CD4-positive, alpha-beta T cell treated with Interleukin-6 at 100 ng/mL for 8 hours (primary cell): ENCODE measurements around the gene CASKIN1.
A peak's percentile ranks its signal among the peaks of the same experiment; 100 is the strongest.
"Not testable (repeated sequence)": the region's sequence is repeated elsewhere in the genome, so short reads cannot be mapped to it uniquely, and the experiment has no call there.

Experiments
- DNase-seq: peaks from one replicate; pipeline ENCODE4 v3.0.0-alpha.2; 2020; ENCODE audit warnings: mixed read lengths, low spot score

Gene CASKIN1

DNA sequence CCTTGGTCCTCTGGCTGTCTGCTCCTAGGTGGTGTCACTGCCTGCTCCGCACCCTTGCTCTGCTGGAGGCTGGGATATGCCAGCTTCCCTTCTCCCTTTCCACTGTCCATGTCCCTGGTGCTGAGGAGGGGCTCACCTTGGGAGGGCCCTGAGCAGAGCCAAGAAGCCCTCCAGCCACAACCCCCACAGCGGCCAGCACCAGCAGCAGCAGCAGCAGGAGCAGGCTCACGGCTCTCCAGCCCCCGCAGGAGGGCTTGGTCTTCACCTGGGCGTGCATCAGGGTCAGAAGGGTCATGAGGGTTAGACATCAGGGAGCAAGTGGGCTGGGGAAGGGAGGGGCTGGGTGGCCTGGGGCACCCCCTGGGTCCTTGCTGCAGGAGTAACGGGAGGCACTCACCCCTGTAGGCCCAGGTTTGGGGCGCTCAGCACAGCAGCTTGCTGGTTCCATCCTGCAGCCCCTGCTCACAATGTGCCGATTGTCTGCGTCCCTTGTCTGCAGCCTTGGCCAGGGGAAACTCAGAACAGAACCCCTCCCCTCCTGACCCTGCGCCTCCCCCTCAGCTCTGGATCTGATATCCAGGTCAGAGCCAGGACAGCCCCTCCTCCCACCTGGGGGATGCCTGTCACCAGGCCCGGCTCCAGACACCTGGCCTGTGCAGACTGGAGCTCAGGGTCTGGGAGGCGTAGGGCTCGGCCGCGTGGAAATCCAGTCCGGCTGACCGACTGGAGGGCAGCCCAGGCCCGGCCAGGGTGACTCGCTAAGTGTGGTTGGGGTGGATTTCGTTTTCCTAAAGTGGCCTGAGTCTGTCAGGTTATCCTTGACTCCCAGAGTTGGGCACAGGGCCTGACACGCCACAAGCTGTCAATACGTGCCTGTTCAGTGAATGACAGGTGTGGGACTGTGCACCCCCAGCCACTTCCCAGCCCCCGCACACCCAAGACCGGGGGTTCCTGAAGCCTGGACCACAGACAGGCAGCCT, 14.3 kb upstream of the CASKIN1 start, which contains the start of gene BRICD5:
BRICD5 (minus strand) TSS at position 478 of the 980 bp plus-strand sequence; CDS start at position 448, 30 bp downstream.
- no peak for DNase-seq

- no peak for DNase-seq
These were observed 13.6 kb upstream of the CASKIN1 start for GRCh38 chr16:2210009-2210332.

DNA sequence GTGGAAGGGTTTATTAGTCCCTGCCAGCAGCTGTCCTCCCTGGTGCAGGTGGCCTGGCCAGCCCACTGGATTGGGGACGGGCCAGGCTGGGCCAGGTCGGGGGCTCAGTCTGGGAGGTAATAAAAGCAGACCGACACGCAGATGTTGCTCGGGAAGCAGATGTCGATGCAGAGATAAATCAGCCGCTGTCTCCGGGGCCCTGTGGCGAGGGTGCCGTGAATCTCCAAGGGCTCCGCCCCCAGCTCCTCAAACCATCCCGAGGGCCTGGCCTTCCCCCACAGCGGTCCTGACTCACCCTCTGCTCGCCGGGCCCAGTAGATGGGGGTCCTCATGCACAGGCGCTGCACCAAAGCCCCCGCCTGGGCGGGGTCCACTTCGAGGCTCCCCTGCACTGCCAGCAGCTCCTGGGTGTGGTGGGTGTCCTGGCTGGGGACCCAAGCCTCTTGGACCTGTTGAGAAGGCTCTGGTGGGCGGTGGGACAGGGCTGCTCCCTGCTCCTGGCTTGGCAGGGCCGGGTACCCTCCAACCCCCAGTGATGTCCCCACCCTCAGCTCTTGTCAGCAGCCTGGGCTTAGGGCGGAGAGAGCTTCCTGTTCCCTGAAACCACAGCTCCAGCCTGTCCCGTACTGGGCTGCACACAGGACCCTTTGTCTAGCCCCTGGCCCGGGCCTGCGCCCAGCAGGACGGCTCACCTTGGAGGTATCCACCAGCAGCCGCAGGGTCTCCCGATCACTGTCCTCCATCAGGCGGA, 13.0 kb upstream of the CASKIN1 start:
- no peak for DNase-seq

GRCh38 chr16:2208772-2209171, 12.4 kb upstream of the CASKIN1 start:
- DNase-seq = no peak

GRCh38 chr16:2208308-2208707, 11.9 kb upstream of the CASKIN1 start:
- no peak for DNase-seq

DNA sequence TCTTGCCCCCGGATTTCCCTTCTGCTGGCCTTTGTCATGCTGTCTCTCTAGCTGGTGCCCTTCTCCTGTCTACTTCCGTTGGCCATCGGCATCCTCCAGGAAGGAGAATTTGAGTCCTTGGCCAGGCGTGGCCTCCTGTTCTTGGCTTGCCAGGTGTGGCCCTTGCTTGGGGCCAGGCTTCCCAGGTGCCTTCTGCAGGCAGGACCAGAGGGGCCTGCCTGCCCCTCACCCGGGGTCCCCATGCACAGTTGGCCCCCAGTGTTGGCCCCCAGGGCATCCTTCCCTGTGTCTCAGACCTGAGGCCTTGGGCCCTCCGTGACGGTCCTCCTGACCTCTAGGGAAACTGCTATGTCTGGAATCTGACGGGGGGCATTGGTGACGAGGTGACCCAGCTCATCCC, 11.5 kb upstream of the CASKIN1 start:
- DNase-seq = no peak

GRCh38 chr16:2206780-2207433, 10.5 kb upstream of the CASKIN1 start:
- no peak for DNase-seq

GRCh38 chr16:2206420-2206779, 10.0 kb upstream of the CASKIN1 start:
- no peak for DNase-seq

- no peak for DNase-seq
These were observed 9.5 kb upstream of the CASKIN1 start for GRCh38 chr16:2205967-2206313.

DNA sequence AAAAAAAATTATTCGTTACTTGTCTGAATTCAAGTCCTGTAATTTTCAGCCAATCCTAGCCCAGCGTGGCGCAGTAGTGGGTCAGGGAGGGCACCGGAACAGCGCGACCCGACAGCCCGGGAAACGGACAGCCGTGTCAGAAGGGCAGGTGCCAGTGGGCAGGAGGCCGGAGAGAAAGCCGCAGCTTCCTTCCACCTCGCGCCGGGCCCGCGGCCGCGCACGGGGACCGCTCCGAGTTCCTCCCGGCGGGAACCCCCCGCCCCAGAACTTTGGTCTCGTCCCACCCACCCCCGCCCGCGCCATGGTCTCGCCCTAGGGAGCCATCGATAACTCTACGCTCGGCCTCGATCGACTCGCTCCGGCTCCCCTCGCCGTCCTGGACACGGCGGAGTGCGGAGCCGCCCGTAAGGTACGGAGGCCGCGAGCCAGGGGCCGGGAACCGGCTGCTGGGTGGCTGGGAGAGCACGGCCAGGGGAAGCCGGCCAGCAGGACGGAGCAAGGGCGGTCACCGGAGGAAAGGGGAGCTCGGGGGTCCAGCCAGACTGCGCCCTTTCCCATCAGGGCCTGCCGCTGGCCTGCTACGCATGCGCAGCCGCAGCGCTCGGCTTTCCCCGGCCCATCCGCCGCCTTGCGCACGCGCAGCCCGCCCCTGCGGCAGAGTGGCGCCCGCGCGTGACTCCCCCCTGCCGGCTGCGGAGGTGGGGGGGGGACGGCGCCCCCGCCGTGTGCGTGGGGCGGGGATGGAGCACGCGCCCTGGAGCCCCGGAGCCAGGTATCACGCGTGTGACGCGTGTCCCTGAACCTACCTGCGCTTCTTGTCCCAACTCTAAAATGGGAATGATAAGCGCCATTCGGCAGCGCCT, 8.9 kb upstream of the CASKIN1 start, which contains the start of gene MLST8:
MLST8 (plus strand) TSS at position 351 of the 863 bp plus-strand sequence. CDS start 632 bp downstream, outside the sequence.
- peak; percentile 91 for DNase-seq

- DNase-seq = no peak
These were observed 8.2 kb upstream of the CASKIN1 start for GRCh38 chr16:2204416-2205103.

DNA sequence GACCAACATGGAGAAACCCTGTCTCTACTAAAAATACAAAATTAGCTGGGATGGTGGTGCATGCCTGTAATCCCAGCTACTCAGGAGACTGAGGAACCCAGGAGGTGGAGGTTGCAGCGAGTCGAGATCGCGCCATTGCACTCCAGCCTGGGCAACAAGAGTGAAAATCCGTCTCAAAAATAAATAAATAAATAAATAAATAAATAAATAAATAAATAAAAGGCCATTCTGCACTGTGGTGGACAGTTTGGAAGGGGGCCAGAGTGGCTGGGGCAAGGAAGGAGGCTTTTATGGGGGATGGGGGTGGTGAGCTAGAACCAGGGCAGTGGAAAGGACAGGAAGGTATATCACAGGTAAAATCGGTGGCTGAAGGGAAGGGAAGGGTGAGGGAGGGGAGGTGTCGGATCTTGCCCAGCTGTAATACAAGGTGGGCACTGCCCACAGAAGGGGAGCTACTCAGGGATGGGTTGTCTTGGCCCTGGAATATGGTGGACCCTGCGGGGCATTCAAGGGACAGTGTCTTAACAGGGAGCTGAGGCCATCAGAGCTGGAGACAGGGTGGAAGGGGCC, 6.8 kb upstream of the CASKIN1 start:
- DNase-seq = not testable (repeated sequence)

- no peak for DNase-seq
These were observed 3.9 kb upstream of the CASKIN1 start for GRCh38 chr16:2200313-2200712.

- no peak for DNase-seq
These were observed 3.3 kb upstream of the CASKIN1 start for GRCh38 chr16:2199621-2200139.

DNA sequence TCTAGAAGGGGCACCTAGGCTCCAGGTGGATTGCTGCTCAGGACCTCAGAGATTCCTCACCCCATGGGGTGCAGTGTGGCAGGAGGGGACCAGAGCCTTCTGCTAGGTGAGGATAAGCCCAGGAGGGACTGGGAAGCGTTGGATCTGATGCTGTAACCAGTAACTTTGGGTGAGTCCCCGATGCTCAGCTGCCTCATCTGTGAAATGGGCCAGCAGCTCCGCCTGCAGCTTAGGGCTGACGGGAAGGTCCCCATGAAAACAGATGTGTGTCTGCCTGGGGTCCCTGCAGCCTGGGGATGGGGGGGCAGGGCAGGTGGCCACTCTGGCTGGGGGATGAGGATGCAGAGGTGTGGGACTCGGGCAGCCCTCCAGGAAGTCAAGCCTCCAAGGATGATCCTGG, 2.7 kb upstream of the CASKIN1 start:
- DNase-seq = no peak

- DNase-seq = no peak
These were observed 1.9 kb upstream of the CASKIN1 start for GRCh38 chr16:2198283-2198682.

DNA sequence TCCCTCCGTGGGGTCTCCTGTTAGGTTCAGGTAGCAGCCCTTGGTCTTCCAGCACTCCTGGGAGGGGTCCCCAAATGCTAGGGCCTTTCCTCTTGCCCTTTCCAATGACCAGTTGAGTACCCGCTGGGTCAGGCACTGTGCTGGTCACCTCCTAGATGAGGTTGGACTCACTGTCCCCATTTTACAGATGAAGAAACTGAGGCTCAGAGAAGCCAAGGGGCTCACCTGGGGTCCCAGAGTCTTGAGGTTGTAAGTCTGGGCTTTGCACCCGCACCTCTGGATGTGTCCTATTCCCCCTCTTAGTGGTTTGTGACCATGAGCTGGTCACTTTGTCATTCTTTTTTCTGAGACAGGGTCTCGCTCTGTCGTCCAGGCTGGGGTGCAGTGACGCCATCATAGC, 1.4 kb upstream of the CASKIN1 start:
- DNase-seq = no peak

DNA sequence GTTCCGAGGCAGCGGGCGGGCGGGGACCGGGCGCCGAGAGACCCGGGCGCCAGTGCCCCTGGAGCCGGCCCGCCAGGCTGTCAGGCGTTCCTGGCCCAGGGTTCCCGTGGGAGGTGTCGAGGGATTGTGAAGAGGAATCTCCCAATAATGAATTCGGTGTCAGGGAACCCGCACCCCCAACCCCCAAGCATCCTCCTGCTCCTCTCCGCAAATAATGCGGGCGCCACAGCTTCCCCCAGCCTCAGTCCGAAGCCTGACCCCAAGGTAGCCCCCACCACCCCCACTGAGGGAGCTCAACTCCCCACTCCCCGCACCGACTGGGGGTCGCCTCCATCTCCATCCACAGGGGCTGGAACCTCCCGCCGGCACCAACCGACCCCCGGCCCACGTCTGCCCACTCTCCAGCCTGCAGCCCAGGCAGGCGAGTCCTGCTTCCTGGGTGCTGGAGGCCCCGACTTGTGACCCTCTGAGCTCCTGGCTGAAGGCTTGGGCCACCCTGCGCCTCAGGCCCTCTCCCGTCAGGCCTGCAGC, 641 bp upstream of the CASKIN1 start:
- DNase-seq = no peak

GRCh38 chr16:2195322-2196161, 863 bp downstream of the CASKIN1 start:
- DNase-seq = no peak
